SIG-M5 (cell line): Measurements from ENCODE around the gene GPR153.

Experiments used
- DNase-seq: peaks from one replicate; lab custom pipeline; 2025; lab: John Stamatoyannopoulos, UW

GPR153 gene

GRCh38 chr1:6248932-6249738 is 11.8 kb downstream of the GPR153 start:
- no peak for DNase-seq

GRCh38 chr1:6248161-6248776 is 12.6 kb downstream of the GPR153 start:
- no peak for DNase-seq

- DNase-seq = no peak
Observed at GRCh38 chr1:6247651-6248050, 13.2 kb downstream of the GPR153 start.

GRCh38 chr1:6246497-6247467 is 14.1 kb downstream of the GPR153 start:
- no peak for DNase-seq

- no peak for DNase-seq
Observed at GRCh38 chr1:6245869-6246496, 14.9 kb downstream of the GPR153 start.

GRCh38 chr1:6245086-6245868 is 15.6 kb downstream of the GPR153 start:
- no peak for DNase-seq

GRCh38 chr1:6244401-6245049 is 16.4 kb downstream of the GPR153 start:
- no peak for DNase-seq

GRCh38 chr1:6243993-6244392 is 16.9 kb downstream of the GPR153 start, which contains the start of gene HES3:
HES3 (plus strand) TSS chr1:6244179; CDS start chr1:6244366, 187 bp downstream.
- DNase-seq = no peak

GRCh38 chr1:6243053-6243834 is 17.7 kb downstream of the GPR153 start:
- DNase-seq = no peak

GRCh38 chr1:6241887-6242740 is 18.8 kb downstream of the GPR153 start:
- no peak for DNase-seq

- DNase-seq = no peak
Observed at GRCh38 chr1:6241107-6241886, 19.6 kb downstream of the GPR153 start.

GRCh38 chr1:6239950-6240768 is 20.7 kb downstream of the GPR153 start:
- DNase-seq = no peak

GRCh38 chr1:6239213-6239752 is 21.6 kb downstream of the GPR153 start:
- no peak for DNase-seq

GRCh38 chr1:6237093-6237492 is 23.8 kb downstream of the GPR153 start:
- DNase-seq = no peak

GRCh38 chr1:6235296-6235677 is 25.6 kb downstream of the GPR153 start:
- no peak for DNase-seq

- DNase-seq = no peak
Observed at GRCh38 chr1:6234502-6235295, 26.2 kb downstream of the GPR153 start.
